Fibroblast of lung (primary cell): Measurements from ENCODE around the gene LIF. TPM values are rescaled to one million over a fixed set of nuclear protein-coding genes. Genes with fewer than 3 reads are reported as not detected.
A peak's percentile ranks its signal among the peaks of the same experiment; 100 is the strongest.

ENCODE experiments used
- DNase-seq, 2 donors: peaks; one replicate each; pipeline versions ENCODE4 v3.0.0 to v3.0.0-alpha.2; 2010; ENCODE audit warnings: low read depth in 2 of 2
- H2AFZ ChIP-seq: 2 replicates; pipeline ENCODE4 v1.5.1; 2012; ENCODE audit warnings: low read length, control low read depth, inconsistent platforms
- H3K27ac ChIP-seq: 2 replicates; pipeline ENCODE4 v1.5.1; 2011; ENCODE audit warnings: low read length, control low read depth; ENCODE audit not compliant: insufficient read depth
- H3K27me3 ChIP-seq: 2 replicates; pipeline ENCODE4 v1.5.1; 2011; ENCODE audit warnings: mild to moderate bottlenecking, low read length; ENCODE audit not compliant: control insufficient read depth, insufficient read depth
- H3K36me3 ChIP-seq: 2 replicates; pipeline ENCODE4 v1.5.1; 2011; ENCODE audit warnings: low read length; ENCODE audit not compliant: control insufficient read depth, insufficient read depth
- H3K4me1 ChIP-seq: 2 replicates; pipeline ENCODE4 v1.5.1; 2011; ENCODE audit warnings: low read length; ENCODE audit not compliant: control insufficient read depth, insufficient read depth; ENCODE audit errors: extremely low read depth
- H3K4me2 ChIP-seq: 2 replicates; pipeline ENCODE4 v1.5.1; 2011; ENCODE audit warnings: low read length, control low read depth; ENCODE audit not compliant: insufficient read depth; ENCODE audit errors: extremely low read depth
- H3K4me3 ChIP-seq, 4 experiments: fragments of 200-600 bp in 1 of 4; sonication (generic) in 1 of 4; replicated peaks in 1 of 4; 2 replicates each; pipeline ENCODE4 v1.5.1; 2011 to 2016; ENCODE audit warnings: low read length in 4 of 4, low read depth in 3 of 4, mild to moderate bottlenecking in 3 of 4, control low read depth in 2 of 4, inconsistent platforms in 1 of 4, mixed read lengths in 1 of 4; ENCODE audit not compliant: insufficient read depth in 1 of 4; ENCODE audit errors: control extremely low read depth in 1 of 4
- H3K79me2 ChIP-seq: 2 replicates; pipeline ENCODE4 v1.5.1; 2012; ENCODE audit warnings: mild to moderate bottlenecking, low read length, inconsistent platforms; ENCODE audit not compliant: control insufficient read depth, insufficient read depth
- H3K9ac ChIP-seq: 2 replicates; pipeline ENCODE4 v1.5.1; 2011; ENCODE audit warnings: mild to moderate bottlenecking, low read length, control low read depth; ENCODE audit not compliant: insufficient read depth
- H3K9me3 ChIP-seq: 2 replicates; pipeline ENCODE4 v1.5.1; 2012; ENCODE audit warnings: low read depth, low read length; ENCODE audit not compliant: control insufficient read depth, insufficient read depth
- H4K20me1 ChIP-seq: 2 replicates; pipeline ENCODE4 v1.5.1; 2011; ENCODE audit warnings: low read length; ENCODE audit not compliant: control insufficient read depth, insufficient read depth; ENCODE audit errors: extremely low read depth
- CTCF ChIP-seq, 2 donors: IDR thresholded peaks in 1 of 2; conservative IDR thresholded peaks in 1 of 2; 1 replicate in 1 of 2; 2 replicates in 1 of 2; pipeline ENCODE4 v1.5.1; 2011 to 2012; ENCODE audit warnings: low read length in 2 of 2, control low read depth in 1 of 2, inconsistent platforms in 1 of 2, low read depth in 1 of 2, mild to moderate bottlenecking in 1 of 2
- EZH2 ChIP-seq: IDR thresholded peaks from 2 replicates; pipeline ENCODE4 v1.5.1; 2012; ENCODE audit warnings: low read length, control low read depth, mild to moderate bottlenecking; ENCODE audit errors: missing control alignments
- polyA plus RNA-seq, 2 donors: library from polyadenylated mRNA; depleted of rRNA in 1 of 2; stranded (reverse) in 1 of 2; unstranded in 1 of 2; fragments of >200 nt; gene quantifications; 2 replicates each; pipeline ENCODE4 v1.2.1, GENCODE V29; 2011 to 2012; ENCODE audit warnings: missing spikeins in 1 of 2
- total RNA-seq: library from RNA; depleted of rRNA; stranded (reverse); fragments of >200 nt; gene quantifications from 2 replicates; pipeline ENCODE4 v1.2.1, GENCODE V29; 2014

LIF gene
- total and polyA plus RNA-seq, 2 donors (not counting 1 experiment from before 2014, with no cell fraction given): 4.5 to 11.2 TPM

DNA sequence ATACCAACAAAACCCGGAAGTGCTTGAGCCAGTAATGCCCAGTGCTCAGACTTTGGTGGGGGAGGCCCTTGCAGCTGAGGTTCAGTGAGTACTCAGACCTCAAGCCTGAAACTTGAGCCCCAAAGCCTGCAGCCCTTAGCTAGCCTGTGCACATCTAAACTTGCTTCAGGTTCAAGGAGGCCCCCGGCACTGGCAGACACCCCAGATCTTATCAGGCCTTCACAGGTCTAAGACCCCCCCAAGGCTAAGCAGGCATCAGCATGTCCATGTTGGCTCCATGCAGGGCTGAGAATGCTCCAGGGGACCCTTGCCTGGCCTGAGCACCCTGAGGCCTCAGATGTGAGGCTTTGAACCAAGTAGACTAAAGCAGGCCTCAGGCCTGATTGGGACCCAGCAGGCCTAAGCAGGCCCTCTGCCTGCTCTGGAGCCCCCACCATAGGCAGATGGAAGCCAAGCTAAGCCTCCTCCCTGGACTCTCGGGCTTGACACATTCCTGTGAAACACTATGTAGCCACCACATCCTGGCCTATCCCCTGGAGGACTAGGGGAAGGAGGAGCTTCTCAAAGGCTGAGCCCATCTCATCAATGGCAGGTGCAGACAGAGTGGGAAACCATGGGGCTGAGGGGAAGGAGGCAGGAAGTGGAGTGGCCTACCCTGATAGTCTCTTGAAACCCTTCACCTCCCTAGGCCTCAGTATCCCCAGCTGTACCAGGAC is 43.9 kb upstream of the LIF start:
- Histone ChIP-seq H3K4me3 (no peak overlapping the region), H3K36me3 (peaks cover 10% of the 10 kb centered on the region), H3K9ac (no peak overlapping the region), H3K27me3 (no peaks in the 10 kb centered on the region), H3K79me2 (no peaks in the 10 kb centered on the region), H3K4me2 (peak overlapping the region; percentile 44), H4K20me1 (no peaks in the 10 kb centered on the region), H3K9me3 (no peaks in the 10 kb centered on the region), H3K4me1 (peaks cover 15% of the 10 kb centered on the region), H3K27ac (peak overlapping the region; percentile 17), H2AFZ (no peak overlapping the region)
- peak; percentile 52 to 56 for DNase-seq
- no peak for TF ChIP-seq CTCF (conservative IDR thresholded peaks at IDR 0.05 in 1 of 2, IDR thresholded peaks at IDR 0.05 in 1 of 2; ENCODE audit: low read depth in 1 of 2, low read length in 2 of 2)
- TF ChIP-seq EZH2: no peak

GRCh38 chr22:30289980-30290313 is 43.4 kb upstream of the LIF start:
- Histone ChIP-seq H3K4me2 (peak overlapping the region; percentile 44), H4K20me1 (no peaks in the 10 kb centered on the region), H3K9me3 (no peaks in the 10 kb centered on the region), H3K27ac (peak overlapping the region; percentile 17), H3K9ac (no peak overlapping the region), H3K79me2 (no peaks in the 10 kb centered on the region), H3K4me1 (peaks cover 15% of the 10 kb centered on the region), H2AFZ (no peak overlapping the region), H3K4me3 (peak overlapping the region; percentile 24 to 49 (median 34)), H3K27me3 (no peaks in the 10 kb centered on the region), H3K36me3 (peaks cover 10% of the 10 kb centered on the region)
- TF ChIP-seq EZH2: no peak
- TF ChIP-seq CTCF (conservative IDR thresholded peaks at IDR 0.05 in 1 of 2, IDR thresholded peaks at IDR 0.05 in 1 of 2; ENCODE audit: low read depth in 1 of 2, low read length in 2 of 2): no peak
- no peak for DNase-seq

DNA sequence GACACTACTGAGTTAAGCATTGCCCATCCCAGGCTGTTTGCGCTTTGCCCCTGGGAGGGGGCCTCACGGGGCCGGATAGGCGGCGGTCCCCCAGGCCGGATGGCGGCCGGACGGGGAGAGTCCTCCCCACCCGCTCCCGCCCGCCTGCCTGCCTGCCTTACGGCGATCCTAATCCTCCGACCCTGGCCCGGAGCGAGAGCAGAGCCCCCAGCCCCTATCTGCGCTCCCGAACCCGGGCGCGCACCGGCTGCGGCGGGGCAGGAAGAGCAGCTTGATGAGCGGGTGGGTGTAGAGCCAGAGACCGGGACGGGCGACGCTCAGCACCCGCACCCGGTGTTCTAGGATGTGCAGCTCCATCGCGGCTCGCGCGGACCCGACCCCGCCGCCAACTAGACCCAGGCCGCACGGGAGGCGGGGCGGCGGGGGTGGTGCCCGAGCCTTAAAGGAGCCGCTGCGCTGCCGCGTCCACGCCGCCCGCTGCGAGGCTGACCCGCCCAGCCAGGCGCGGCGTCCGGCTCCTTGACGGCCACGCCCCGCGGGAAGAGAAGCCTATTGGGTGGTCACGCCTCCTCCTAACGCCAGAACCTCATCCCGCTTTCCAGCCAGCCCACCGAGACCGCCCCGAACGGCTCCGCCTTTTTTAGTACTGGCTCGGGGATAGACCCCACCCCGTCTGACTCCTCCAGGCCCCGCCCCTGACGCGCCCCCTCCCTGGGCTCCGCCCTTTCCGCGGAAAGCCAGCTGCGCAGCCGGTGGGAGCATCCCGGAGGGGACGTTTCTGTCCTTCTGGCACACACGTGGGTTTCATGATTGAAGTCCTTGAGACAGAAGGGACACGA is 42.8 kb upstream of the LIF start, which contains the start of gene CASTOR1:
TSS of gene CASTOR1 (minus strand) at position 365 of the 839 bp plus-strand sequence. CDS start at position 357, 8 bp downstream.
- Histone ChIP-seq H3K4me2 (peak within 1 kb of the TSS; percentile 89), H3K79me2 (no peaks in the 10 kb centered on the region), H3K27me3 (no peaks in the 10 kb centered on the region), H3K27ac (peak within 1 kb of the TSS; percentile 46), H3K9ac (peak within 1 kb of the TSS; percentile 65), H3K36me3 (peaks cover 10% of the 10 kb centered on the region), H3K4me3 (peak within 1 kb of the TSS; percentile 62 to 82 (median 70)), H4K20me1 (no peaks in the 10 kb centered on the region), H2AFZ (no peak within 1 kb of the TSS), H3K4me1 (peaks cover 15% of the 10 kb centered on the region), H3K9me3 (no peaks in the 10 kb centered on the region)
- DNase-seq: peak; percentile 97 to 98
- TF ChIP-seq EZH2 (no peak), CTCF (conservative IDR thresholded peaks at IDR 0.05 in 1 of 2, IDR thresholded peaks at IDR 0.05 in 1 of 2; ENCODE audit: low read depth in 1 of 2, low read length in 2 of 2) (no peak)
